ENCODE data around the gene S100A5.
A peak's percentile ranks its signal among the peaks of the same experiment; 100 is the strongest.

Gene S100A5

DNA sequence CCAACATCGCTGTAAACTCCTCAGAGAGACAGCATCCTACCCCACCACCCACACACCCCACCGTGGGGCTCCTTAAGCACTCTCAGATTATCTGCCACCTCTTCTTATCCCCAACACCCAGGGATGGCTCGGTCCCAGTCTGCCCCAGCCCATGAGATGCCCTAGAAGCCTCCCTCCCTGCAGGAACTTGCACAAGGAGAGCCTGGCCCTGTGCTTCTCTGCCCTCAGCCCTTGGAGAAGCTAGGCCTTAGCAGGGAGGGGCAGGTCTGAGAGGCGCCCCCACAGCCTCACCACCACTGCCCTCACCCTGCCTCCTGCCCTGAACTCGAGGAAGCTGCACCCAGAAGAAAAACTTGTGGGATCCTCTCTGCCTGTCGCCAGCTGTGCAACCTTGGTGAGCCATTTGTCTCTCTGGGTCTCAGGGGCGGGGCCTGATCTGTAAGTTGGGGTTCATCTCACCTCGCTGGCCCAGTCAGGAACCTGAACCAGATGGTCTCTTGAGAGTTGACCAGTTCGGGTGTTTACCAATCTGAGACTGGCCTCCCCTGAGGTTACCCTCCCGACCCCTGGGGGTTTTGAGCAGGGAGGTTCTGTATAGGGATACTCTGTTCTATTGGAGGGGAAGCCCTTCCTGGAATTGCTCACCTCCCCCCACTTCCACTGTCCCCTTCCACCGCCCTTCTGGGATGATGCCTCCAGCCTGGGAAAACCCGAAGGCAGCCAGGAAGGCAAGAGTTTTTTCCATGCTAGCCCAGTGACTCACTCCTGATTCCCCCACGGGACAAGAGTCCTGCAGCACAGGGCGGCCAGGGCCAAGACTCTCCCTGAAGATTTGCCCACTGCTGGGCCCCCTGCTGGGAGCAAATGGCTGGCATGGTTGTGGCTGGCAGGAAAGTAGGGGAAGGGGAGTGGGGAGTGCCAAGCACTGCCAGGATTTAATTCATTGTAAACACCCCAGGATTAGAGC, 8.3 kb upstream of the S100A5 start, which contains the start of gene S100A3:
S100A3 (minus strand) TSS at position 537 of the 967 bp plus-strand sequence. CDS start 773 bp downstream, outside the sequence.
- ChIA-PET CTCF (no interaction called here), POLR2A (interaction anchor here (1.8 to 1.9 kb wide), 2 partner anchors 17 to 85 kb away, joined by 5 read pairs; partner anchors contain the start of genes CHTOP and S100A2)
- no peak for DNase-seq (ENCODE audit: extremely low spot score)
- TF ChIP-seq CTBP1 (IDR thresholded peaks at IDR 0.05; ENCODE audit: borderline replicate concordance) = no peak
- TF ChIP-seq ELF4 (IDR thresholded peaks at IDR 0.05) = no peak
- TF ChIP-seq L3MBTL2 (conservative IDR thresholded peaks at IDR 0.05) = no peak
- TF ChIP-seq BHLHE40 (IDR thresholded peaks at IDR 0.05; ENCODE audit: borderline replicate concordance) = no peak
- TF ChIP-seq NFRKB (IDR thresholded peaks at IDR 0.05) = no peak
- TF ChIP-seq SP1 (IDR thresholded peaks at IDR 0.05) = no peak
- no peak for TF ChIP-seq FOXM1 (IDR thresholded peaks at IDR 0.05; ENCODE audit: borderline replicate concordance)
- TF ChIP-seq HDGF (IDR thresholded peaks at IDR 0.05; ENCODE audit: borderline replicate concordance) = no peak
- TF ChIP-seq SUZ12 (IDR thresholded peaks at IDR 0.05) = no peak
- TF ChIP-seq FOXA1 (IDR thresholded peaks at IDR 0.05) = no peak
- TF ChIP-seq ZNF384 (IDR thresholded peaks at IDR 0.05) = no peak
- no peak for TF ChIP-seq LEF1 (IDR thresholded peaks at IDR 0.05; ENCODE audit: borderline replicate concordance)

DNA sequence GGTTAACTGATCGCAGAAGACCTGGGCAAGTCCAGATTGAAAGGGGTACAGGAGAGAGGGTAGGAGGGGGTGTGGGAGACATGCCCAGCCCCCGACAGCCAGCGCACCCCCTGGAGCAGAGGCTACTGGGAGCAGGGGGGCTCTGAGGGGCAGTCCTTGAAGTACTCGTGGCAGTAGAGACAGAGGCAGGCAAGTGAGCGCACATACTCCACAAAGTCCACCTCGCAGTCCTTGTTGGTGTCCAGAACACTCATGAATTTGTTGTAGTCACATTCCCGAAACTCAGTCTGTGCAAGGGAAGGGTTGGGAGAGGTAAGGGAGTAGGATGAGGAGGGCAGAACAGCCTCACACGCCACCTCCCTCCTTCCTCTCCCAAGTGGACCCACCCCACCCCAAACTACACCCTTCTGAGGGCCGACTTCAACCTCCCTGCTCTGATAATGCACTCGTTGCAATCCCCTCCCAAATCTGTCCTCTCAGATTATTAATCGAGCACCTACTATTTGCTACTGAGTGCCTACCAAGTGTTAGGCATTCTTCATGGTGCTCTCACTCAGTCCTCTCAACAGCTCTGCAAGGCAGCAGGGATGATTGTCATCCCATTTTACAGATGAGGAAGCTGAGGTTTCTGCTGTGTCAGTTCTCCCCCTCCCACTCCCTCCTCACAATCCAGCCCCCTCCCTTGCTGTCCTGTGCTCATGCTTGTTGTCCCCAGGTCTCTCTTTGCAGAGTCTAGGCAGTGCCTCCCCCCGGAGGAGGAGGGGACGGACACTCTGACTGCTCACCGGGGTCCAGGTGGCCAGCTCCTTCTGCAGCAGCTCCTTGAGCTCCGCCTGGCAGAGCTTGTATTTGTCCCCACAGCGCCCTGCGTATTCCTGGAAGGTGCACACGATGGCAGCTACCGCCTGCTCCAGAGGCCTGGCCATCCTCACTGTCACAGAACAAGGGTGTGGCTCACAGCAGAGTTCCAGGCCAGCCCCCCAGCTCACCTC, 7.1 kb upstream of the S100A5 start:
- POLR2A ChIA-PET = interaction anchor here (1.8 kb wide), 1 partner anchor 86 kb away, joined by 6 read pairs; the partner anchor contains the start of gene CHTOP
- TF ChIP-seq, protein P1, sequence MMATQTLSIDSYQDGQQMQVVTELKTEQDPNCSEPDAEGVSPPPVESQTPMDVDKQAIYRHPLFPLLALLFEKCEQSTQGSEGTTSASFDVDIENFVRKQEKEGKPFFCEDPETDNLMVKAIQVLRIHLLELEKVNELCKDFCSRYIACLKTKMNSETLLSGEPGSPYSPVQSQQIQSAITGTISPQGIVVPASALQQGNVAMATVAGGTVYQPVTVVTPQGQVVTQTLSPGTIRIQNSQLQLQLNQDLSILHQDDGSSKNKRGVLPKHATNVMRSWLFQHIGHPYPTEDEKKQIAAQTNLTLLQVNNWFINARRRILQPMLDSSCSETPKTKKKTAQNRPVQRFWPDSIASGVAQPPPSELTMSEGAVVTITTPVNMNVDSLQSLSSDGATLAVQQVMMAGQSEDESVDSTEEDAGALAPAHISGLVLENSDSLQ (IDR thresholded peaks at IDR 0.05) = no peak
- TF ChIP-seq ARNT (IDR thresholded peaks at IDR 0.05) (no peak), HDGF (IDR thresholded peaks at IDR 0.05; ENCODE audit: borderline replicate concordance) (no peak), LEF1 (IDR thresholded peaks at IDR 0.05; ENCODE audit: borderline replicate concordance) (no peak), L3MBTL2 (conservative IDR thresholded peaks at IDR 0.05) (no peak), TARDBP (IDR thresholded peaks at IDR 0.05) (no peak)
- CTCF ChIA-PET = no interaction called here
- no peak for DNase-seq (ENCODE audit: extremely low spot score)

DNA sequence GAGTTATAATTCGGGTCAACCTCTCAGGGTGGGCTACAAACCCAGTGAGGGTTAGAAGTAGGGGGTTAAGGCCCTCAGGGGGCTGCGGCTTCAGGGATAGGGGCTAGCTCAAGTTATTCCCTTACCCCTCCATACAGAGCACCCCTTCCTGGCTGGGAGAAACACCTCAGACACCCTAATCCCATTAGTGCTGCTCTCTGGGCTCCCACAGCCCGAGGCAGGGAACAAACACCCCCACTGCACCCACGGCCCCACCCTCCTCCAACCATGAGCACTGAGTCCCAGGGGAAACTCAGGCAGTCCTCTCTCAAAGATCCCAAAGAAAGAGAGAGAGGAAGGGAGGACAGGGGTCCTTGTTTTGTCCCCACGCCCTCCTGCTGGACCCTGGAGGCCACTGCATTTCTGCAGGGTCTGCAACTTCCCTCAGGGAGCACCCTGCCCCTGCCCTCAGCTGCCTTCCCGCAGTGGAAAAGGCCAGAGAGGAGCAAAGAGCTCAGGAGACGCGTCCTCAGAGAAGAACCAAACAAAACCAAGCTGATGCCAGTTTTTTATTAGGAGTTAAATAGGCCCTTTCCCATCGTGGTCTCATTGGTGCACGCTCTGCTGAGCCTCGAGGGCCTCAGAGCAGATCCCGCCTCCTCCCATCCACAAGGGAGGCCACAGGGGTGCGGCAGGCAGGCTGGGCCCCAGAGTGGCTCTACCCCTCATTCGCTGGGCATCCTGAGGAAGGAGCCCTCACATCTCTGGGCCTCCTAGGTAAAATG, 6.2 kb upstream of the S100A5 start:
- no peak for DNase-seq (ENCODE audit: extremely low spot score)
- CTCF ChIA-PET = interaction anchor here (1.2 kb wide), 1 partner anchor 14 kb away, joined by 3 read pairs; no protein-coding TSS in a partner anchor
- TF ChIP-seq NFRKB (IDR thresholded peaks at IDR 0.05) (no peak), ARNT (IDR thresholded peaks at IDR 0.05) (no peak), FOXA1 (IDR thresholded peaks at IDR 0.05) (no peak), FOXM1 (IDR thresholded peaks at IDR 0.05; ENCODE audit: borderline replicate concordance) (no peak), HDGF (IDR thresholded peaks at IDR 0.05; ENCODE audit: borderline replicate concordance) (no peak), TARDBP (IDR thresholded peaks at IDR 0.05) (no peak), FOXK2 (IDR thresholded peaks at IDR 0.05) (no peak)
- TF ChIP-seq, protein P1 (IDR thresholded peaks at IDR 0.05) = no peak
- POLR2A ChIA-PET = interaction anchor here (1.8 kb wide), 1 partner anchor 87 kb away, joined by 6 read pairs; the partner anchor contains the start of gene CHTOP

DNA sequence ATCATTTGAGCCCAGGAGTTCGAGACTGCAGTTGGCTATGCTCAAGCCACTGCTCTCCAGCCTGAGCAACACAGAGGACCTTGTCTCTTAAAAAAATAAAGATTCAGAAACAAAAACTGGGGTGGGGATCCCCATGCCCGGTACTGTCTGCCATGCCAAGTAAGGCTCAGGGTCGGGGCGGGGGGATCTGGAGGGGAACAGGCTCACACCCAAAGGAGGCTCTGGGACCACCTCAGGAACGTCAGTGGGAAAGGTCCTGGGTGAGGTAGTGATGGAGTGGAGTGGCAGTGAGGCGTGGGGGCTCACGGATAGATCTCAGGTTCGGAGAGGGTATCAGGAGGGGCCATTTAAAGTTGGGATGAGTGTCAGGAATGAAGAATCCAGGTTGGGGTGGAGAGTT, 5.6 kb upstream of the S100A5 start:
- ChIA-PET POLR2A (interaction anchor here (1.1 kb wide), 1 partner anchor 17 kb away, joined by 3 read pairs; no protein-coding TSS in a partner anchor), CTCF (interaction anchor here (1.2 kb wide), 1 partner anchor 14 kb away, joined by 3 read pairs; no protein-coding TSS in a partner anchor)
- no peak for TF ChIP-seq HDGF (IDR thresholded peaks at IDR 0.05; ENCODE audit: borderline replicate concordance)
- no peak for TF ChIP-seq SUZ12 (IDR thresholded peaks at IDR 0.05)
- no peak for TF ChIP-seq TARDBP (IDR thresholded peaks at IDR 0.05)
- no peak for TF ChIP-seq NFRKB (IDR thresholded peaks at IDR 0.05)
- DNase-seq (ENCODE audit: extremely low spot score) = no peak

DNA sequence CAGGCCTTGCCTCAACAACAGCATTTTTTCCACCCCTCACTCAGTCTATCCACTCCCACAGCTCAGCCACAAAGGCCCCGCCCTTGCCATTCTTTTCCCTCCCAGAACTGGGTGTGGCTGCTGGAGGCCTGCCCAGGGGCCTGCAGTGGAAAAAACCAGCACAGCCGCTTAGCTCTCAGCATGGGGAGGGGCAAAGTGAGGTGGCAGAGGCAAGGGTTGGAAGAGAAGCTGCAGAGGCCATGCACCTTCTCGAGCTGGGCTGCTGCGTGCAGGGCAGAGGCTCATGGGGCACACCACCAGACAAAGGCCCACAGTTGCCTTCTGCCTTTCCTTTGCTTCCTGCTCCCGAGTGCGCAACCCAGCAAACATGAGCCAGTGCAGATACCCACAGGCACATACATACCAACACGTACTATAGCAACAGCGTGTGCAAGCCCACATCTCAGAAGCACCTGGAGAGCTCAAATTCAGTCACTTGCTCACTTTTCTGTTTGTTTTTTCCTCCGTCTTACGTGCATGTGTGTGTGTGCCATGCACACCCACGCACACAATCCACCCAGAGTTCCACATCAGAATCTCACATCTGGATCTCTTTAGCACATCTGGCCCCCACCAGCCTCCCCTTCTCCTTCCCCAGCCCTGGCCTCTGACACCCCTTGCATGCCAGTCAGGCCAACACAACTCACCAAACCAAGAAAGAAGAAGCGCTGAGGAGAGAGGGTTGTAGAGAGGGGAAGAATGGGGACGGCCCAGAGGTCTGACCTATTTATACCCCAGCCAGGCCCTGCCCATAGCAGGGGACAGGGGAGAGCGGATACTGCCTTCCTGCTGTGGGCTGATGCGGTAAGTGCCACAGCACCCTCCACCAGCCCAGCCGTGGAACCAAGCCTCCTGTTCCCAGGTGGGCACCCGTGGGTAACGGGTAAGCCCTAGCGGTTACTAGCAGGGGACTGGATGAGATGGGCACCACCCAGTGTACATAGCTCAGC, 4.6 kb upstream of the S100A5 start, which contains the start of gene S100A4:
S100A4 (minus strand) TSS at position 740 of the 989 bp plus-strand sequence. CDS start 1,012 bp downstream, outside the sequence.
- ChIA-PET CTCF (interaction anchor here (0.6 to 2.7 kb wide), 5 partner anchors 12 to 252 kb away, joined by 3 to 14 read pairs (median 4); no protein-coding TSS in a partner anchor), POLR2A (interaction anchor here (0.7 to 2.6 kb wide), 10 partner anchors 11 to 446 kb away, joined by 3 to 13 read pairs (median 5); partner anchors contain the start of genes CHTOP, S100A13 and S100A2)
- TF ChIP-seq LEF1 (IDR thresholded peaks at IDR 0.05; ENCODE audit: borderline replicate concordance) (no peak), FOXA1 (IDR thresholded peaks at IDR 0.05) (no peak), FOXK2 (IDR thresholded peaks at IDR 0.05) (no peak), ELF4 (IDR thresholded peaks at IDR 0.05) (no peak), CTBP1 (IDR thresholded peaks at IDR 0.05; ENCODE audit: borderline replicate concordance) (no peak), NFRKB (IDR thresholded peaks at IDR 0.05) (no peak), SP1 (IDR thresholded peaks at IDR 0.05) (no peak), ARNT (IDR thresholded peaks at IDR 0.05) (no peak)
- peak; percentile 89 for DNase-seq (ENCODE audit: extremely low spot score)

Data from HEK293T (cell line).